Suppressor macrophage treated with lipopolysaccharide for 4 hours (primary cell): Measurements from ENCODE around the gene SMIM13.

ENCODE experiments used
- DNase-seq: peaks from one replicate; pipeline ENCODE4 v3.0.0-alpha.2; 2020

The SMIM13 gene

DNA sequence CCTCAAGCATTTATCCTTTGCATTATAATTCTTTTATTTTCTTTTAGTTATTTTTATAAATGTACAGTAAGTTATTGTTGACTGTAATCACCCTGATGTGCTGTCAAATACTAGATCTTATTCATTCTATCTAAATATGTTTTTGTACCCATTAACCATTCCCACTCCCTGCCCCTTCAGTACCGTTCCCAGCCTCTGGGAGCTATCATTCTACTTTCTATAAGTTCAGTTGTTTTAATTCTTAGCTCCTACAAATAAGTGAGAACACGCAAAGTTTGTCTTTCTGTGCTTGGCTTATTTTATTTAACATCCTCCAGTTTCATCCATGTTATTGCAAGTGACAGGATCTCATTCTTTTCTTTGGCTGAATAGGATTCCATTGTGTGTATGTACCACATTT, 30.3 kb downstream of the SMIM13 start:
- DNase-seq: no peak

DNA sequence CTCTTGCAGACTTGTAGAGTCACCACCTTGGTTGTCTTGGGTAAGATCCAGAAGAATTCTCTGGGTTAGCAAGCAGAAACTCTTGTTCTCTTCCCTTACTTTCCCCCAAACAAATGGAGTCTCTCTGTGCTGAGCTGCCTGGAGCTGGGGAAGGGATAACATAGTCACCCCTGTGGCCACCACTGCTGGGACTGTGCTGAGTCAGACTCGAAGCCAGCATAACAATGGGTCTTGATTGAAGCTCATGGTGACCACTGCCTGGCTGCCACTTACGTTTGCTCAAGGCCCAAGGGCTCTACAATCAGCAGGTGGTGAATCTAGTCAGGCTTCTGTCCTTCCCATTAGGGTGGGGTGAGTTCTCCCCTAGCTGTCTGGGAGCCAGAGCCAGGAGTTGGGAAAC, 33.2 kb downstream of the SMIM13 start:
- no peak for DNase-seq

DNA sequence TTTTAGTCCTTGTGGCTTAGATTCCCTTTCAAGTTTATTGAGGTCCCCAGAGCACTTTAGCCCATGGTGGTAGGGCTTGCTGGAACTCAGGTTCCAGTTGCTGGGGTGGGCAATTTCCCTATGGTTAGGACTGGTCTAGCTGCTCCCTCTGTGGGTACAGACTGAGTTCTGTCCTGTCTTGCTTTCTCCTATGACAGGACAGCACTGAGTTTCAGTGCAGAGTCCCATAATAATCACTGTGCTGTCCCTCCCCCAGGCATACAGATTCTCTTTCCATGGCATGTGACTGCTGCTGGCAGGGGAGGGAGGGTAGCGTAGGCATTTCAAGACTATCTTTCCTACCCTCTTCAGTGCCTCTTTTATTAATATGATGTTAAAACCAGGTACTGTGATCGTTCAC, 35.0 kb downstream of the SMIM13 start:
- DNase-seq: no peak

DNA sequence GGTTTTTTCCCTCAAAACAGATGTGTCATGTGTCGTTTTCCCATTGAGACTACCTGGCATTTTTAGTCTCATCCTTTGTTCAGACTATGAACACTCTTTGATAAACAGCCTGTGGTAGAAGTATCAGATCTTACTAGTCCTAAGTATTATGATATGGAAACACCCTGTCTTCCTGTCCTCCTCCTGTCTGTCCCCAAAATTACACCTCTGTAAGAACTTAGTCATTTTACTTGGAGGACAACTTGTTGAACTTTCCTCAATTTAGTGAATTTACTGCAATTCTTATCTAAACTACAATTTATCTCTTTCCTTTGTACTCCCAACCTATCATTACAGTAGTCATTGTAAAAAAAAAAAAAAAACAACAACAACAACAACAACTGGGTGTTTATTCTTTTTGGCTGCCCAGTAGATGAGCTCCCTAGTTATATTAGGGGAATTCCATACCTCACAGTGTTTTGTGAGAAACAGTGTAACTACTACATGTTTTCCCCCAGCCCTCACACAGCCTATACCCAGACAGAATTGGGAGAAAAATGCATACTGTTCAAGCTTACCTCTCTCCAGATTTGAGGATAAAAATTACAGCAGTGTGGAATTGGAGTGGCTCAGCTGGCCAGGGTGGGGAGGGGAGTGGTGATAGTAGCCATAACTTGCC, 36.4 kb downstream of the SMIM13 start:
- no peak for DNase-seq

DNA sequence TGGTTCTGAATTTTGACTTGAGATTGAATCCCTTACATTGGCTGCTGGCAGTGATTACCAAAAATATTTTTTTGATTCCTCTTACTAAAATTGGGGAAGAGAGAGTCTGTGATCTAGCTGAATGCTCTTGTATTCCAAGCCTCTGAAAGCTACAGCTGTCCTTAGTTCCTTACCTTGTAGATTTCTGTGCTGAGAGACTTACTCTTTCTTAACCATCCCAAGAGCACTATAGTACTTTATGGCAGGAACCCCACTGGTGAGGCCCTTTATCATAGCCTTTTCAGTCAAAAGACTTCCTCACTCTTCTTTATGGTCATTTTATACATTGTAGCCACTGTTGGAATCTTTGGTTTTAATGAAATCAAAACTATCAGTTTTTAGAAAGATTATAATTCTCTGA, 37.0 kb downstream of the SMIM13 start:
- peak; percentile 8 for DNase-seq

DNA sequence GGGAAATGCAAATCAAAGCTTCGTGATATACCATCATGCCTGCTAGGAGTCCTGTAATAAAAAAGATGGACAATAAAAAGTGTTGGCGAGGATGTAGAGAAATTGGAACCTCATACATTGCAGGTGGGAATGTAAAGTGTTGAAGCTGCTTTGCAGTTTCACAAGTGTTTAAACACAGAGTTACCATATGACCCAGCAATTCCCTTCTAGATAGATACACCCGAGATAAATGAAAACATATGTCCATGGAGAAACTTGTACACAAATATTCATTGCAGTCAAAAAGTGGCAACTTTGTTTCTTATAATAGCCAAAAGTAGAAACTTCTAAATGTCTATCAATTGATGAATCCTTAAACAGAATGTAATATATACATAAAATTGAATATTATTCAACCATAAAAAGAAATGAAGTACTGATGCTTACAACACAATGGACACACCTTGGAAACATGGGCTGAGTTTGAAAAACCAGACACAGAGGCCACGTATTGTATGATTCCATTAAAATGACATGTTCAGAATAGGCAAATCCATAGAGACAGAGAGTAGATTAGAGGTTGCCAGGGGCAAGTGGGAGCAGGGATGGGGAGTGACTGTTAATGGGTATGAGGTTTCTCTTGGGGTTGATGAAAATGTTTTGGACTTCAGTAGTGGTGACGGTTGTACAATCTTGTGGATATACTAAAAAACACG, 38.7 kb downstream of the SMIM13 start:
- no peak for DNase-seq

DNA sequence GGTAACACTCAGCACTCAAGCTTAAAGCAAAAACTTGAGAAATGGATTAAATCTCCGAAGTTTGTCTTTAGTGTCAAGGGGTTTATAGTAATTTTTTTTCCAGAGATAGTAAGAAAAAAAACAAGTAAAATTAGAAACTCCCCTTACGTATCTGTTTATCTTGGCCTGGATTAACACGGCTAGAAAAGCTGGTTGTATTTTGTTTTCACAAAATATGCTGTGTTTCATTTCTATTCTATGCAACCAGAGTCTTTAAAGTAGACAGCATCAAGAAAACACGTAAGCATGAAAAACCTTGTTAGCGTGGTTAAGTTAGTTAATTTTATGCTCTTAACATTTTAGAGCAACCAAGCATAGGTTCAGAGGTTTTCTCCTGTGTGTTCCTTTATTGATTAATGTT, 39.6 kb downstream of the SMIM13 start:
- no peak for DNase-seq

DNA sequence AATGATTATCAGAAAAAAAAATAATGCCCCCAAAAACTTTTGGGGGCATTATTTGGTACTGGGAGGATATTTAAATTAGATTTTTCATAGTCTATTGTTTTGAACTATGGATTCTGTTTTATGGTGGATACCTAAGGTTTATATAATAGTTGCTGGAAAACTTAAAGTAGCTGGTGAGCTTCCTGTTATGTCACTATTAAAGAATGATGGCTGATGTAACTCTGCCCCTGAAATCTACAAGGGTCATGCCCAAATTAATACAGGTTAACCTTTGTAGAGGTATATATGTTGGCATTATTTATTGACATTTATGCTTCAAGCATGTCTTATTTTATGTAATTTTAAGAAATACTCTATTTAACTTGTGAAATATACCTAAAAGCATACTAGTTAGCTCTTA, 43.2 kb downstream of the SMIM13 start:
- no peak for DNase-seq

DNA sequence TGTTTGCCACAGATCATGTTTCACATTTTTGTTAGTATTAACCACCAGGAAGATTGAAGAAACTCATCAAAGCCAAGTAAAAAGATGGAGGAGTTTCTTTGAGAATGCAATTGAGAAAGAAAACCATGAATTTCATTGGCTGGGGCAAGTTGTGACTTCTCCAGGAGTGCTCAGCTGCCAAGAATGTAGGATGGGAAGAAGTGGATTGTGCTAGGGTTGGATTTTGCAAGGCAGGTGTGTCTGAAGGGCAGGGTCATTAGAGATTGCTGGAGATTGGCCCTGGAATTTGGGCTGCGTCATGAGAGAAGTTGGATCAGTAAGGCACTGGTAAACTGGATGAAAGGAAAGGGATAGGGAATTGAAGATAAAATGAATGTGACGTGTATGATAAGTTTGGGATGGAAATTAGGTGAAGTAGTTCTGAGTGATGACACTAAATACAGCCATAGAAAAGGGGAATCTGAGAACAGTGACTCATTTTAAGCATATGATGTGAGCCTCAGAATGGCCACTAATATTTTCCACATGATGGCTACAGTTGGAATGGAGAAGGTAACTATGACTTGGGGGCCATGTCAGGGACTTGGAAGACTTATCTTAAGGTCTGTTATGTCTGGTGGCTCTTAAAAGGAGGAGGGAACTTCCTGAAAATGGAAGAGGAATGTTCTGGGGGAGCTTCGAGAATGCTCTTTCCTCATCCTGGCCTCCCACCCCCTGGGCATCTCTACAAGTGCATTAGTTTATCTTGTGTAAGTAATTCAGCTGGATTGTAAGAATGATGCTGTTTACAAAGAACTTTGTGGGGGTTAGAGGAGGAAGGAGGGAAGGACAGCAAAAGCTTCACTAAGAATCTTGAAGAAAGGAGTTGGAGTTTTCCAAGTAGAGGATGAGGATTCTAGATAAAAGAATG, 45.7 kb downstream of the SMIM13 start:
- DNase-seq: peak; percentile 86

DNA sequence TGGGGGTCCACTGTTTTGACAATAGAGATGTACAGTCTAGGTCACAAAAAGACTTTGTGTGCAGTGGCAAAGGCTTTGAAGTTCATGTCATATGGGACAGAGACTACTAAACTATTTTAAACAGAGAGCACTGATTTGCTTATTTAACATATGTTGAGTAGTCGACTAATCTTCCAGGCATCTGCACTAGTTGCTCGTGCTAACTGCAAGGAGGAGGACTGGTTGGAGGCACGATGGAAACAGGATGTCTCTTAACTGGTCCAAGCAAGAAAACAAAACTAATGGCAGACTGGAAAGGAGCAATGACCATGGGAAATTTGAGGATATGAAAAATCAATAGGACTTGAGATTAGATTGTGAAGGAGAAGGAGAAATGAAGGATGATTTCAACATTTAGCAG, 46.4 kb downstream of the SMIM13 start:
- no peak for DNase-seq

DNA sequence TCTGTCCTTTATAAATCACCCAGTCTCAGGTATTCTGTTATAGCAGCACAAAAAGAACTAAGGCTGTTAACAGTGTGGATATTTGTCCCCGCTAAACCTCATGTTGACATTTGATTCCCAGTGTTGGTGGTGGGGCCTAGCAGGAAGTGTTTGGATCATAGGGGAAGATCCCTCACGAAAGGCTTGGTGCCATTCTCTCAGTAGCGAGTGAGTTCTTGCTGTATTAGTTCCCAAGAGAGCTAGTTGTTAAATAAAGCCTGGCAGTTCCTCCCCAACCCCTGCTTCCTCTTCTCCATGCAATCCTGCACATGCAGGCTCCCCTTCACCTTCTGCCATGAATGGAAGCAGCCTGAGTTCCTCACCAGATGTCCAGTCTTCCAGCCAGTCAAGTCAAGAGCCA, 47.7 kb downstream of the SMIM13 start:
- DNase-seq: peak; percentile 26

DNA sequence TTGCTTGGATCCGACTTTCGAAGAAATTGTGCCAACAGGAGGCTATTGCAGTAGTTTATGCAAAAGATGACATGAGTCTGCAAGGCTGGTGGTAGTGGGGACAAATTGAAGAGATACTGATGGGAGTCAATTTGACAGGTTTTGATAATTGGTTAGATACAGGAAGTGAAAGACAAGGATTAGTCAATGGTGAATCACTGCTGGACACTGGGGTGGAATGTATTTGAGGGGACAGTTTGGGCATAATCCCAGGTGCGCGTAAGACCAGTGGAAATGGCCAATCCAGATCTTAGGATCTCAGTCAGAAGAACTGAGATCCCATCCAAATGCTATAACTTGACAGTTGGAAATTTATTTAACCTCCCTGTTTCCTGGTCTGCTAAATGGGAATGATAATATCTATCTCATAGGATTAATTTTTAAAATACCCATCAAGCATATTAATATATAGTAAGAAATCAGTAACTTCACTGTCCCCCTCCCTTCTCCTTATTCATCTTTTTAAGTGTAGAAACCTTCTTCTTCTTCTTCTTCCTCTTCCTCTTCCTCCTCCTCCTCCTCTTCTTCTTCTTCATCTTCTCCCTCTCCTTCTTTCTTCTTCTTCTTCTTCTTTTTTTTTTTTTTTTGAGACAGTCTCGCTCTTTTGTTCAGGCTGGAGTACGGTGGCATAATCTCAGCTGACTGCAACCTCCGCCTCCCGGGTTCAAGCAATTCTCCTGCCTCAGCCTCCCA, 48.8 kb downstream of the SMIM13 start:
- DNase-seq: peak; percentile 14

DNA sequence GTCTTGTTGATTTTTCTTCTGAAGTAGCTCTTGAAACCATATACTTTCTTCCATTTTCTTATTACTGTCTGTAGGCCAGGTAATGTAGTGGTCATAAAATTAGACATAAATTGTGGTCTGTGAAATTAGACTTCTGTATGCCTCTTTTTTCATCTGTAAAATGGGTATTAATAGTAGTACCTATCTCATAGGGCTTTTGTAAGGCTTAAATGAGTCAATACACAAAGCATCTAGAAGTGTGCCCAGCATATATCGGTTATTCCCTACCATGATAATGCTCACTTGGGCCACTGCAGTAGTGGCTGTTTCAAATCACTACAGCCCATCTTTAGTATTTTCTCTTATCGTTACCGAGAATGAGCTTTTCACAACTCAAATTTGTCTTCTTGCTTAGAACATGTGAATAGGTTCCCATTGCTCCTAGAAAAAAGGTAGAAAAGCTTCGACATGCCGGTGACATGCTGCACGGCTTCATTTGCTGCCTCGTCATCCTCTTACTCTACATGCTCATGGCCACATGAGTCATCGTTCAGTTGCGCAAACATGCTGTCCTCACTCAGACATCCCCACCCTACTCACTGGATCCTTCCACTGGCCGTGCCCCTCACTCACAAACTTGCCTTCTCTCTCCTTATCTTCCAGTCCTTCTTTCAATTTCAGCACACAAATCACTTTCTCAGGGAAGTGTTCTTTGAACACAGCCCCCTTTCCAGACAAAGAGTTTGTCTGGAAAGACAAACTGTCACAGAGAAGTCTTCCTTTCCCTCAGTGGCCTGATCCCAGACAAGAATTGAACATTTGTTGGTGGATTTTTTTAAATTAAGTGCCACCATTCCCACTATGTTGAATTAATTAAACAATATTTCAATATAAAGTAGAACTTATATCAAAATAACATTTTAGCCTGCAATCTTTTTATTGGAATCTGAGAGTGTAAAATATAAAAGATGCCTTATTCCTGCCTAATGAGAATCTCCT, 50.0 kb downstream of the SMIM13 start:
- DNase-seq: peak; percentile 94

DNA sequence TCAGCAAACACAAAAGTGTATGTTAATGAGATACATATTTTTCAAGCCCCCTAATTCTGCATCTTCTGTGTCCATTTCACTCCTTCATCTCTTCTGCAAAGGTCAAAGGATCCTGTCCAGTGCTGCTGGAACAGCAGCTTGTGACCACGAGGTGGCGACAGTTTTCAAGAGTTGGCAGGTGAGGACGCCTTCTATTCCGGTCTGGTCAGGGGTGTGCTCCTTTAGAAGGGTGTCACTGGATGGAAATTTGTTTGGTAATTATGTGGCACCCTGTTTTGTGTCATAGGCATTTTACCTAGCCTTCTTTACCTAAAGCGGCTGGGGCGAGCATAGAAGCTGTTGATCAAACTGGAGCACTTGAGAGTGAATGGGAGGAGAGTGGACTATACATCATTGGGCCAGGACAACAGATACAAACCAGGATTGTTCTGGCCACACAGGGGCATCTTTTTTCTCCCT, 50.8 kb downstream of the SMIM13 start:
- peak; percentile 80 for DNase-seq

DNA sequence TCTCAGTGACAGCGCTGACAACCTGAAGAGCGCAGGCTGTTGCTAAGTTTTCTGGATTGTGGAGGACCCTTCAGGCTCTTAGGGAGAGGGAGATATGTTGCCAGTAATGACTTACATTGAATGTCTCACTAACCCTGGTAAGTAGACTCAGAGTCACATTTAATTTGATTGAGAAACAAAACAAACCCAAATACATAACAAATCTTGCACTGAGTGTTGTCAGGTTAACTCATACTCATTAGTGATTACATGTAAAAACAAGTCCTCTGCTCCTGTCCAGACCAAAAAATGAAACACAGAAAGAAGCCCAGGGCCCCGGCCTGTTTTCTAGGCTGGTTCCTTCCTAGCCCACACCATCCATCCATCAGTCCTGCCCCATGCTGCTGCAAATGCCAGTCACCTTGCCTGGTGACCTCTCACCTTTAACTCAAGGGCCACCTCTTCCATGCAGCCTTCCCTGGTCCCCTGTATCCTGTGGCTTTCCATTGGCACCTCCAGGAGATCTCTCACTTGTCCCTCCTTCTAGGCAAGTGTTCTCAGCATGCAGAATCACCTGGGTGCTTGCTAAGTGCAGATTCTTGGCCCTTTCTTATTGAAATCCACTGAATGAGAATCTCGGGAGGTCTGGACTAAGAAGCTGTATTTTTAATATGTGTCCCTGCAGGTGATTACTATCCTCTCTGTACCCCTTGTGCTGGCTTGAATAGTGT, 52.6 kb downstream of the SMIM13 start:
- no peak for DNase-seq

DNA sequence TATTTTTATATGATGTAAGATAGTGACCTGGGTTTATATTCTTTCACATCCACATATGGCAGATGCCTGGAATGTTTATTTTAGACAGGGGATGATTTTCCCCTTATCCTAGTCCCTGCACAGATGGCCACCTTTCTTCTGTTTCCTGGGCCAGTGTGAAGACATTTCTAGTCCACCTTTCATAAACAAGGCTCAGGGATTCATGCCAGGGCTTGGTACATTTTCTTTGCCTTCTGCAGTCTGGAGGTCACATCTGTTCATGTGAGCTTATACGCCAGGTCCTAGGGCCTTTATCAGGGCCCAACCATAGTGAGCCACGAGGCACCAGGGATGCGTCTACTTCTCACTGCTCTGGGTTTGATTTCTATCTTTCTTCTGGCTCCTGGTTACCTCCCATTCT, 55.9 kb downstream of the SMIM13 start:
- no peak for DNase-seq

DNA sequence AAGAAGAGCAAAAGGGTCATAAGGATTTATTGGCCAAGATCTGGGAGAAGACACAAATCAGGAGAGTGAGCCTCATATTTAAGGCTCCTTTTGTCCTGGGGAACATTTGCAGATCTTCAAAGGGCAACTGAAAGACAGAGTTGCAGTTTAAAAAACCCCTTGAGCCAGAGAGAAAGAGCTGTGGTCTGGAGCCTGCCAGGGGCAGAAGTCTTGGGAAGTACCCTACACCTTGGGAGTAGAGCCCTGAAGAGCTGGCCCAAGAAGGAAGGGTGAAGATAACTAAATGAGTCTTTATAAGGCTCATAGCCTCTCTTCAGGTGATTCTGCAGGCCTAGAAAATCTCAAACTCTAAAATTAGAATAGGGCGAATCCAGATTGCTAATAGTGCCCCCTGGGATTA, 57.9 kb downstream of the SMIM13 start:
- DNase-seq: no peak

DNA sequence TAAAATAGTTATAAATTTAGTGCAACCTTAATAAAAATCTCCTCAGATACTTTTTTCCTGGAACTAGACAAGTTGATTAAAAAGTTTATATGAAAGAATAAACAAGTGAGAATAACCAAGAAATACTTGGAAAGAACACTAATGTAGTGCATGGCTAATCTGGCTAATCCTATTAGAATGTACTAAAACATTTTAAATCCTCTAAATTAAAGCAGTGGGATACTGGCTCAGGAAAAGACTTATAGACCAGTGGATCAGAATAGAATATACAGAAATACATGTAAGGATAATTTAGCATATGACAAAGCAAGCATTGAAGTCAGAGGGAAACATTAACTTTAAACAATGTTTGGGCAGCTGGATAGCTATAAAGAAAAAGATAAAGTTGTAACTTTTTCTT, 58.9 kb downstream of the SMIM13 start:
- DNase-seq: no peak

DNA sequence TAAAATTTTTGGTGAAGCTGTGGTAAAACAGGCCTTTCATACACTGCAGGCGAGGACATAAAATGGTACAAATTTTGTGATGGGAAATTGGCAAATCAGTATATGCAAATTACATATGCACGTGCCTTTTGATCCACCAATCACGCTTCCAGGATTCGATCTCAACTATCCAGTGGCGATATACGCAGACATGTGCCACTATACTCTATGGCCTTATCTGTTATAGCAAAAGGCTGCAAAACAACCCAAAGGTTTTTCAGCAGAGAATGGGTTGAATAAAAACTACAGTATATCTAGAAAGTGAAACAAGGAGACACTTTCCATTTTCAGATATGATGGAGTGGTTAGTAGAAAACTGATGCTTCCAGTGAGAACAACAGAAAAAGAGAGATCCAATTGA, 59.8 kb downstream of the SMIM13 start:
- DNase-seq: no peak

DNA sequence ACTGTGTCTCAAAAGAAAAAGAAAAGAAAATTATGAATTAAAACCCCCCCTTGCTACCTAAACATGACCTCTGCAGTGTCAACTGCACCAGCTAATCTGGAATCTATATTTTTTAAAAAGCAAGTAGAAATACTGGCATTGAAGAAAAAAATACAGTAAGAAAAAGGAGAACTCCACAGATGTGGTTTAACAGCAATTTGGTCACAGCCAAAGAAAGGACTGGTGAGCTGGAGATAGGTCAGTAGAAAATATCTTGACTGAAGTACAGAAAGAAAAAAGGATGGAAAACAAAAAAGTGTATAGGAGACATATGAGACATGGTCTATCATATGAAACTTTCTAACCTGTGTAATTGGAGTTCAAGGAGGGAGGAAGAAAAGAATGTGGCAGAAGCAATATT, 62.0 kb downstream of the SMIM13 start:
- DNase-seq: no peak

DNA sequence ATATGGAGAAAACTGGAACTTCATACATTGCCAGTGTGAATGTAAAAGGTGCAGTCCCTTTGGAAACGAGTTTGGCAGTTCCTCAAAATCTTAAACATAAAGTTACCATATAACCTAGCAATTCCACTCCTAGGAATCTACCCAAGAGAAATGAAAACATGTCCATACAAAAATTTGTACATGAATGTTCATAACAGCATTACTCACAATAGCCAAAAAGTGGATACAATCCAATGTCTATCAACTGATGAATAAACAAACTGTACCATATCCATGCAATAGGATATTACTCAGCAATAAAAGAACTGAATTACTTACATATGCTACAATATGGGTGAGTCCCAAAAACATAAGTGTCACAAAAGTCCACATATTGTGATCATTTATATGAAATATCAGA, 66.6 kb downstream of the SMIM13 start:
- no peak for DNase-seq
